Natural killer cell (primary cell): ENCODE data around the gene PFDN2. TPM values are rescaled to one million over a fixed set of nuclear protein-coding genes. Genes with fewer than 3 reads are reported as not detected.
A peak's percentile ranks its signal among the peaks of the same experiment; 100 is the strongest.

Source experiments
- ATAC-seq, 3 donors: fragments of 150-1000 bp in 2 of 3; fragments of 200-7000 bp in 1 of 3; cut with Tn5 transposase; 1 replicate in 1 of 3; 2 replicates in 2 of 3; pipeline ENCODE4 v1.10.0; 2021; ENCODE audit warnings: mild to moderate bottlenecking in 2 of 3, moderate library complexity in 2 of 3
- DNase-seq, 2 donors: peaks; one replicate each; pipeline versions ENCODE4 v3.0.0 to v3.0.0-alpha.2; 2013 to 2021; ENCODE audit warnings: mixed read lengths in 1 of 2
- H3K27ac ChIP-seq: one replicate; pipeline ENCODE4 v1.5.1; 2013; ENCODE audit warnings: mild to moderate bottlenecking, low read length
- H3K27me3 ChIP-seq: one replicate; pipeline ENCODE4 v1.6.1; 2013; ENCODE audit warnings: low read length; ENCODE audit not compliant: control insufficient read depth, insufficient read depth
- H3K36me3 ChIP-seq: one replicate; pipeline ENCODE4 v1.6.1; 2013; ENCODE audit warnings: low read length; ENCODE audit not compliant: control insufficient read depth, insufficient read depth
- H3K4me1 ChIP-seq: one replicate; pipeline ENCODE4 v1.6.1; 2013; ENCODE audit warnings: low read length; ENCODE audit not compliant: control insufficient read depth, insufficient read depth
- H3K4me3 ChIP-seq: one replicate; pipeline ENCODE4 v1.5.1; 2013; ENCODE audit warnings: low read length
- H3K9me3 ChIP-seq: one replicate; pipeline ENCODE4 v1.6.1; 2013; ENCODE audit warnings: low read length; ENCODE audit not compliant: control insufficient read depth, insufficient read depth
- H3K27ac Mint-ChIP-seq, 2 donors: one replicate each; pipeline ENCODE4 v1.8.0; 2022; ENCODE audit warnings: mild to moderate bottlenecking in 2 of 2, mixed read lengths in 2 of 2, moderate library complexity in 1 of 2
- H3K27me3 Mint-ChIP-seq, 2 donors: one replicate each; pipeline ENCODE4 v1.8.0; 2022; ENCODE audit warnings: low read depth in 2 of 2, mixed read lengths in 2 of 2
- H3K36me3 Mint-ChIP-seq: one replicate; pipeline ENCODE4 v1.8.0; 2022; ENCODE audit warnings: mixed read lengths
- H3K4me1 Mint-ChIP-seq, 2 donors: one replicate each; pipeline ENCODE4 v1.8.0; 2022; ENCODE audit warnings: mixed read lengths in 2 of 2
- H3K4me3 Mint-ChIP-seq: one replicate; pipeline ENCODE4 v1.8.0; 2022; ENCODE audit warnings: mild to moderate bottlenecking, moderate library complexity, mixed read lengths
- H3K9me3 Mint-ChIP-seq, 2 donors: one replicate each; pipeline ENCODE4 v1.8.0; 2022; ENCODE audit warnings: mixed read lengths in 2 of 2
- WGBS: methylation state at CpG from one replicate; pipeline ENCODE4 v1.1.7; 2013; ENCODE audit warnings: missing lambda C conversion rate; ENCODE audit not compliant: insufficient coverage; 5-methylcytosine and 5-hydroxymethylcytosine counted together
- intact Hi-C: fragments of 100-400 bp; cut with micrococcal nuclease; formaldehyde crosslinking; loops from one replicate; pipeline ENCODE4 v1.14.2; 2022
- total RNA-seq, 4 donors: library from RNA; stranded (reverse); fragments of 120-200 nt in 1 of 4; gene quantifications; one replicate each; pipeline versions ENCODE4 v1.2.3 to v1.2.4, GENCODE V29; 2013 to 2022
- TF ChIP-seq, protein P1 (sequence below): fragments of 200-600 bp; IDR thresholded peaks from one replicate; pipeline ENCODE4 v1.8.0; 2022; ENCODE audit warnings: antibody characterized with exemption

Gene PFDN2
- total RNA-seq, 3 donors from 2014 or later (not counting 1 experiment from before 2014, with no cell fraction given), result 31.6 to 40.0 (median 35.0) TPM

DNA sequence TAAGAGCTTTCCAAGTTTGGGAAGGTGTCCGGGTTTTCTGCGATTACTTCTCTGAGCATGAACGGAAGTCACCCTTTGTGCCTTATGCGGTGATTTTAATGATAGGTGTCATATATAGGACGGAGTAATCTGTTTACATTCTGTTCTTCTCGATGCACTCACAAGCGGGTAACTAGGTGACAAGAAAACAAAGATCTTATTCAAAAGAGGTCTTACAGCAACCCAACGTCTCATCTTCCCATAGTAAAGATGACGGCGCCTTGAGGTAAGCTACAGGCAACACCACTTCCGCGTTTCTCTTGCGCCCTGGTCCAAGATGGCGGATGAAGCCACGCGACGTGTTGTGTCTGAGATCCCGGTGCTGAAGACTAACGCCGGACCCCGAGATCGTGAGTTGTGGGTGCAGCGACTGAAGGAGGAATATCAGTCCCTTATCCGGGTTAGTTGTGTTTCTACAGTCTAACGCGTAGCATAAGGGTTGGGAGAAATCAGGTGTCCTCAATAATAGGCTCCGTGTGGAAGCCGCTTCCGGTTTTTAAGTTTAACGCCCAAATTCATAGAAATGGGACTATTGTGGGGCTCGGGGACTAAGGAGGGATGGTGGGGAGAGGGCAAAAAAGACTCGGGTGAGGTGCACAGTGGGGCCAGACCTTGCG is 36.0 kb upstream of the PFDN2 start, which contains the start of gene UFC1:
Gene UFC1, plus strand, starts transcription at position 297 of the 656 bp plus-strand sequence. Its CDS starts 20 bp downstream, at position 317.
- H3K36me3 Mint-ChIP-seq, result peaks cover 12% of the 10 kb centered on the region
- Histone ChIP-seq H3K27ac (peak within 1 kb of the TSS; percentile 87), H3K27me3 (no peaks in the 10 kb centered on the region), H3K36me3 (peaks cover 16% of the 10 kb centered on the region), H3K4me1 (peaks cover 16% of the 10 kb centered on the region), H3K4me3 (peak within 1 kb of the TSS; percentile 71), H3K9me3 (no peaks in the 10 kb centered on the region)
- peaks cover 22 to 34% of the 10 kb centered on the region in 2 donors for H3K4me1 Mint-ChIP-seq
- H3K27me3 Mint-ChIP-seq, result no peaks in the 10 kb centered on the region
- no peaks in the 10 kb centered on the region for H3K9me3 Mint-ChIP-seq
- H3K27ac Mint-ChIP-seq, result peak within 1 kb of the TSS; percentile 99 to 100
- TF ChIP-seq, protein P1, sequence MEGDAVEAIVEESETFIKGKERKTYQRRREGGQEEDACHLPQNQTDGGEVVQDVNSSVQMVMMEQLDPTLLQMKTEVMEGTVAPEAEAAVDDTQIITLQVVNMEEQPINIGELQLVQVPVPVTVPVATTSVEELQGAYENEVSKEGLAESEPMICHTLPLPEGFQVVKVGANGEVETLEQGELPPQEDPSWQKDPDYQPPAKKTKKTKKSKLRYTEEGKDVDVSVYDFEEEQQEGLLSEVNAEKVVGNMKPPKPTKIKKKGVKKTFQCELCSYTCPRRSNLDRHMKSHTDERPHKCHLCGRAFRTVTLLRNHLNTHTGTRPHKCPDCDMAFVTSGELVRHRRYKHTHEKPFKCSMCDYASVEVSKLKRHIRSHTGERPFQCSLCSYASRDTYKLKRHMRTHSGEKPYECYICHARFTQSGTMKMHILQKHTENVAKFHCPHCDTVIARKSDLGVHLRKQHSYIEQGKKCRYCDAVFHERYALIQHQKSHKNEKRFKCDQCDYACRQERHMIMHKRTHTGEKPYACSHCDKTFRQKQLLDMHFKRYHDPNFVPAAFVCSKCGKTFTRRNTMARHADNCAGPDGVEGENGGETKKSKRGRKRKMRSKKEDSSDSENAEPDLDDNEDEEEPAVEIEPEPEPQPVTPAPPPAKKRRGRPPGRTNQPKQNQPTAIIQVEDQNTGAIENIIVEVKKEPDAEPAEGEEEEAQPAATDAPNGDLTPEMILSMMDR, result no peak
- H3K4me3 Mint-ChIP-seq, result peak within 1 kb of the TSS; percentile 99
- intact Hi-C loops, result loop anchor here (1.0 to 2.0 kb wide), 3 partner anchors 13 to 35 kb away; partner anchors contain the start of genes NIT1, PFDN2 and PPOX
- ATAC-seq (peak; percentile 91 to 96 (median 94)), DNase-seq (peak; percentile 76 to 95)
- 0% methylated on average over 33 of the region's 33 CpGs for WGBS

DNA sequence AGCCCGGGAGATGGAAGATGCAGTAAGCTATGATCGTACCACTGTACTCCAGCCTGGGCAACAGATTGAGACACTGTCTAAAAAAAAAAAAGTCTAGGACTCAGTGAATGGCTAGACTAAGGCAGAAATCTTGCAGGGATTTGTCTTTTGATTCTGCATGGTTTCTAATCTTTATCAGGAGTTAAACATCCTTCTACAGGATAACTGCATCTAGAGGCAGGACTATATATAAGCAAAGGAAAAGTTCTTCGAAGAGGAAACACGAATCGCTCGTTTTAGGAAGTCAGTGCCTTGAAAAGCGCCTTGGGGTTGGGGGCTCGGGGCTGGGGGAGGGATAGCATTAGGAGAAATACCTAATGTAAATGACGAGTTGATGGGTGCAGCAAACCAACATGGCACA is 35.3 kb upstream of the PFDN2 start:
- ATAC-seq (peak in 1 of 3 donors; percentile 3), DNase-seq (peak in 1 of 2 donors; percentile 30)
- no peaks in the 10 kb centered on the region for H3K27me3 ChIP-seq
- peaks cover 18 to 28% of the 10 kb centered on the region in 2 donors for H3K4me1 Mint-ChIP-seq
- H3K27ac Mint-ChIP-seq, result peak overlapping the region; percentile 99 to 100
- peaks cover 10% of the 10 kb centered on the region for H3K36me3 Mint-ChIP-seq
- peak overlapping the region; percentile 99 for H3K4me3 Mint-ChIP-seq
- no peaks in the 10 kb centered on the region for H3K27me3 Mint-ChIP-seq
- TF ChIP-seq, protein P1, result no peak
- H3K4me1 ChIP-seq, result peaks cover 14% of the 10 kb centered on the region
- H3K9me3 Mint-ChIP-seq, result no peaks in the 10 kb centered on the region
- peaks cover 12% of the 10 kb centered on the region for H3K36me3 ChIP-seq
- peak overlapping the region; percentile 71 for H3K4me3 ChIP-seq
- H3K27ac ChIP-seq, result peak overlapping the region; percentile 87
- intact Hi-C loops, result loop anchor here (1.0 to 2.0 kb wide), 3 partner anchors 14 to 34 kb away; partner anchors contain the start of genes NIT1, PFDN2 and PPOX
- no peaks in the 10 kb centered on the region for H3K9me3 ChIP-seq
- WGBS, result 21% methylated on average over 8 of the region's 9 CpGs

DNA sequence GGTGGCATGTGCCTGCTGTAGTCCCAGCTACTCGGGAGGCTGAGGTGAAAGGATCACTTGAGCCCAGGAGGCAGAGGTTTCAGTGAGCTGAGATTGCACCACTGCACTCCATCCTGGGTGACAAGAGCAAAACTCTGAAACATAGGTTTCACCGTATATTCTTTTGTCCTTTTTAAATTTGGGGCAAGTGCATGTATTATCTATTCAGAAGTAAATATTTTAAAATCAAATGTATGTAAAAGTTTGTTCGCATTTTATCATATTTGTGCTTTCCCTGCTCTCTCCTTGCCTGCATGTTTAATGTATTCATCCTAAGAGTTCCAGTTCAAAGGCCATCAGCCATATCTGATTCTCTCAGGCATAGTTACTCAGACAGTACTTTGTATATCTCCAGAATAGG is 28.0 kb upstream of the PFDN2 start:
- Histone ChIP-seq H3K27ac (no peak overlapping the region), H3K36me3 (no peaks in the 10 kb centered on the region), H3K9me3 (no peaks in the 10 kb centered on the region), H3K4me3 (no peak overlapping the region), H3K4me1 (no peaks in the 10 kb centered on the region), H3K27me3 (no peaks in the 10 kb centered on the region)
- 67% methylated on average over 1 of the region's 3 CpGs for WGBS
- ATAC-seq (no peak), DNase-seq (no peak)
- no peak overlapping the region for H3K4me3 Mint-ChIP-seq
- H3K27ac Mint-ChIP-seq, result no peak overlapping the region
- H3K4me1 Mint-ChIP-seq, result no peaks in the 10 kb centered on the region
- H3K36me3 Mint-ChIP-seq, result no peaks in the 10 kb centered on the region
- no peaks in the 10 kb centered on the region for H3K9me3 Mint-ChIP-seq
- TF ChIP-seq, protein P1, result no peak
- intact Hi-C loops, result no loop called here
- no peaks in the 10 kb centered on the region for H3K27me3 Mint-ChIP-seq
